ENCODE measurements around the gene PRKCA. TPM values are rescaled to one million over a fixed set of nuclear protein-coding genes. Genes with fewer than 3 reads are reported as not detected.

The PRKCA gene
- total RNA-seq, 2 experiments from 2014 or later, result 84.4 to 87.9 TPM

GRCh38 chr17:66469088-66469442 lies 166.7 kb downstream of the PRKCA start:
- CTCF ChIA-PET, result no interaction called here
- Mint-ChIP-seq H3K27me3 (no peaks in the 10 kb centered on the region), H3K4me1 (ENCODE audit: low read depth) (peaks cover 76% of the 10 kb centered on the region)

GRCh38 chr17:66469461-66469860 lies 167.0 kb downstream of the PRKCA start:
- no peaks in the 10 kb centered on the region for H3K27me3 Mint-ChIP-seq
- intact Hi-C loops (cut with micrococcal nuclease), result loop anchor here (5.0 kb wide), 2 partner anchors 43 to 157 kb away; no protein-coding TSS in a partner anchor
- H3K36me3 Mint-ChIP-seq (ENCODE audit: low read depth), result peaks cover 22% of the 10 kb centered on the region
- H3K4me1 Mint-ChIP-seq (ENCODE audit: low read depth), result peaks cover 79% of the 10 kb centered on the region
- ChIA-PET POLR2A (no interaction called here), CTCF (no interaction called here)
- ATAC-seq (no peak), DNase-seq (no peak)
- H3K9me3 Mint-ChIP-seq, result no peaks in the 10 kb centered on the region
- H3K27ac Mint-ChIP-seq, result no peak overlapping the region
- H3K4me3 Mint-ChIP-seq, result no peak overlapping the region
- TF ChIP-seq, protein P1, sequence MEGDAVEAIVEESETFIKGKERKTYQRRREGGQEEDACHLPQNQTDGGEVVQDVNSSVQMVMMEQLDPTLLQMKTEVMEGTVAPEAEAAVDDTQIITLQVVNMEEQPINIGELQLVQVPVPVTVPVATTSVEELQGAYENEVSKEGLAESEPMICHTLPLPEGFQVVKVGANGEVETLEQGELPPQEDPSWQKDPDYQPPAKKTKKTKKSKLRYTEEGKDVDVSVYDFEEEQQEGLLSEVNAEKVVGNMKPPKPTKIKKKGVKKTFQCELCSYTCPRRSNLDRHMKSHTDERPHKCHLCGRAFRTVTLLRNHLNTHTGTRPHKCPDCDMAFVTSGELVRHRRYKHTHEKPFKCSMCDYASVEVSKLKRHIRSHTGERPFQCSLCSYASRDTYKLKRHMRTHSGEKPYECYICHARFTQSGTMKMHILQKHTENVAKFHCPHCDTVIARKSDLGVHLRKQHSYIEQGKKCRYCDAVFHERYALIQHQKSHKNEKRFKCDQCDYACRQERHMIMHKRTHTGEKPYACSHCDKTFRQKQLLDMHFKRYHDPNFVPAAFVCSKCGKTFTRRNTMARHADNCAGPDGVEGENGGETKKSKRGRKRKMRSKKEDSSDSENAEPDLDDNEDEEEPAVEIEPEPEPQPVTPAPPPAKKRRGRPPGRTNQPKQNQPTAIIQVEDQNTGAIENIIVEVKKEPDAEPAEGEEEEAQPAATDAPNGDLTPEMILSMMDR (IDR thresholded peaks at IDR 0.05), result no peak

More at GRCh38 chr17:66469088-66469442, 166.7 kb downstream of the PRKCA start:
- intact Hi-C loops (cut with micrococcal nuclease), result loop anchor here (5.0 kb wide), 2 partner anchors 43 to 157 kb away; no protein-coding TSS in a partner anchor
- Mint-ChIP-seq H3K36me3 (ENCODE audit: low read depth) (peaks cover 24% of the 10 kb centered on the region), H3K9me3 (no peaks in the 10 kb centered on the region), H3K4me3 (no peak overlapping the region), H3K27ac (peak overlapping the region; percentile 91)
- TF ChIP-seq, protein P1 (IDR thresholded peaks at IDR 0.05), result no peak
- no peak for DNase-seq
- no peak for ATAC-seq
- POLR2A ChIA-PET, result no interaction called here

- ATAC-seq, result no peak
- TF ChIP-seq, protein P1 (IDR thresholded peaks at IDR 0.05), result no peak
- H3K4me1 Mint-ChIP-seq (ENCODE audit: low read depth), result peaks cover 82% of the 10 kb centered on the region
- no peaks in the 10 kb centered on the region for H3K9me3 Mint-ChIP-seq
- no peak overlapping the region for H3K27ac Mint-ChIP-seq
- peaks cover 22% of the 10 kb centered on the region for H3K36me3 Mint-ChIP-seq (ENCODE audit: low read depth)
- H3K27me3 Mint-ChIP-seq, result no peaks in the 10 kb centered on the region
- DNase-seq, result no peak
- H3K4me3 Mint-ChIP-seq, result no peak overlapping the region
- ChIA-PET POLR2A (no interaction called here), CTCF (interaction anchor here (0.6 kb wide), 1 partner anchor 99 kb away, joined by 3 read pairs; no protein-coding TSS in a partner anchor)
- intact Hi-C loops (cut with micrococcal nuclease), result loop anchor here (5.0 kb wide), 2 partner anchors 42 to 158 kb away; no protein-coding TSS in a partner anchor
Measured at GRCh38 chr17:66469890-66470289, 167.5 kb downstream of the PRKCA start.

DNA sequence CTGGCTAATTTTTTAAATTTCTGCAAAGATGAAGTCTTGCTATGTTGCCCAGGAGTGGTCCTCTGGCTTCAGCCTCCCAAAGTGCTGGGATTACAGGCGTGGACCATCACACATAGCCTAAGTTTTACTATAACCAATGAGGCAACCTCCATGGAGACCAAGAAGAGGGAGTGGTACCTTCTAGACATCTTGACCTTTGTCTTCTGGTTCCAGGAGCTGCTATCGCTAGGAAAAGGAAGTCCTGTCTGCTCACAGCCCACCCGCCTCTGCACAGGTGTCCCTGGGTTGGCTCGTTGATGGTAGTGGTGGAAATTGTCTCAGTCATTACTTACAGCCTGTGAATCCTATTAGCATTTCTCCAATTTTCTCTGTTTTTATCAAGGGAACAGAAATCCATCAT lies 169.7 kb downstream of the PRKCA start:
- Mint-ChIP-seq H3K27me3 (no peaks in the 10 kb centered on the region), H3K9me3 (no peaks in the 10 kb centered on the region), H3K4me3 (no peak overlapping the region), H3K27ac (no peak overlapping the region), H3K36me3 (ENCODE audit: low read depth) (peaks cover 20% of the 10 kb centered on the region), H3K4me1 (ENCODE audit: low read depth) (peaks cover 74% of the 10 kb centered on the region)
- ATAC-seq (no peak), DNase-seq (no peak)
- intact Hi-C loops (cut with micrococcal nuclease), result no loop called here
- POLR2A ChIA-PET, result no interaction called here
- CTCF ChIA-PET, result interaction anchor here (1.0 kb wide), 1 partner anchor 176 kb away, joined by 3 read pairs; no protein-coding TSS in a partner anchor
- TF ChIP-seq, protein P1 (IDR thresholded peaks at IDR 0.05), result no peak

GRCh38 chr17:66474258-66474657 lies 171.8 kb downstream of the PRKCA start:
- POLR2A ChIA-PET, result interaction anchor here (1.4 kb wide), 1 partner anchor 17 kb away, joined by 4 read pairs; no protein-coding TSS in a partner anchor
- intact Hi-C loops (cut with micrococcal nuclease), result no loop called here
- no peaks in the 10 kb centered on the region for H3K27me3 Mint-ChIP-seq
- TF ChIP-seq, protein P1 (IDR thresholded peaks at IDR 0.05), result no peak
- no peak overlapping the region for H3K4me3 Mint-ChIP-seq
- CTCF ChIA-PET, result interaction anchor here (1.1 kb wide), 1 partner anchor 93 kb away, joined by 3 read pairs; no protein-coding TSS in a partner anchor
- H3K36me3 Mint-ChIP-seq (ENCODE audit: low read depth), result peaks cover 24% of the 10 kb centered on the region
- peaks cover 3% of the 10 kb centered on the region for H3K9me3 Mint-ChIP-seq
- H3K4me1 Mint-ChIP-seq (ENCODE audit: low read depth), result peaks cover 57% of the 10 kb centered on the region
- no peak for ATAC-seq
- DNase-seq, result no peak
- H3K27ac Mint-ChIP-seq, result no peak overlapping the region
